GM19193 (cell line): Measurements from ENCODE around the gene PEX26.

ENCODE experiments used
- POLR2A ChIP-seq: IDR thresholded peaks from 4 replicates; pipeline ENCODE4 v1.6.1; 2011; ENCODE audit not compliant: insufficient read depth, insufficient read length; ENCODE audit errors: extremely low read depth

PEX26 gene

DNA sequence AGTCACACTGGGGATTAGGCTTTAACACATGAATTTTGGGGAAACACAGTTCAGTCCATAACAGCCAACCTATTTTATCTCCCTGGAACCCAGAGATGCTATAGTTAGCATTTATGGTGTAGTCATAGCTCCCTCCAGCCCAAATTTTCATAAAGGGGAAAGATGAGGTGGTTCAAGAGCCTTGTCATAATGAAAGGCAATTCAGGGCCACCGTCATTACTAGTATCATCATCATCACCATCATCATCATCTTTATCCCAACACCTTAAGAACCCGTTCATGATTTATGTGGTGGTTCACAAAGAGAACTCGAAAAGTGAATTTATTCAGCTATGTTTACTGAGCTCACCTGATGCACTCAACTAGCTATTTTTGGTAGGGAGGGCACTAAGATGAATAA is 30.4 kb downstream of the PEX26 start:
- TF ChIP-seq POLR2A, result no peak

GRCh38 chr22:18109410-18110193 is 31.8 kb downstream of the PEX26 start:
- TF ChIP-seq POLR2A, result no peak

- TF ChIP-seq POLR2A, result no peak
These were observed 32.6 kb downstream of the PEX26 start, which contains the start of gene TUBA8 for GRCh38 chr22:18110194-18110953. Gene TUBA8 (plus strand): TSS chr22:18110809. CDS start chr22:18110866, 57 bp downstream.

- TF ChIP-seq POLR2A, result no peak
These were observed 33.4 kb downstream of the PEX26 start for GRCh38 chr22:18110954-18111758.

- TF ChIP-seq POLR2A, result no peak
These were observed 34.1 kb downstream of the PEX26 start for GRCh38 chr22:18111759-18112330.

- no peak for TF ChIP-seq POLR2A
These were observed 34.6 kb downstream of the PEX26 start for GRCh38 chr22:18112440-18112839.

DNA sequence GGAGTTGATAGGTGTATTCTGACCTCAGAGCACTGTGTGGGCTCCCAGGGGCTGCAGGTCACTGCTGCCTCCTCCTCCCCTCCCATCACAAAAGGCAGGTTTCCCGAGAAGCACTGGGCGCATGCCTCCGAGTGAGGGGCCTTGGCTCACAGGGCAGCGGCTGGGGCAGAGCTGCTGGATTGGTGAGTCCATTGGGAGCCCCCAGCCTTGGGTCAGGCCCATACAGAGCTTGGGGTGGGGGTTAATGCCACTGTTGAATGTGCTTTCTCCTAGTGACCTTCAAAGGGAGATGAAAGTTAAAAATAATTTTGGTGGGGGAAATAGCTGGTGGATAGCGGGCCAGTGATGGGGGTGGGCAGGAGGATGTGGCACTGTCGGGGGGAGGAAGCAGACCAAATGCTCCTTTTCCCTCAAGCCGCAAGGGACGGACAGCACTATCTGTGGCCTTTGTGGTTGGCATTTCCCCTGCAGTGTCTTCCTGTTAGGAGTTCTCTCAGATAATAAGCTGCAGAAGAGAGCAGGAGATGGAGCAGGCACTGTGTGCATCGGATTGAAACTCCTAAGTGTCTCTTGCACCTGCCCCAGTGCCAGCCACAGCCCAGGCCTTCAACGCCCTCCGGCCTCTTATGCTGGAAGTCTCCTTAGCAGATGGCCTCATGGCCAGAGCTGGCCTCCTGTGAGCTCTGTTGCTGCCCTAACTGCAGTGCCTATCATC is 36.0 kb downstream of the PEX26 start:
- TF ChIP-seq POLR2A, result no peak

DNA sequence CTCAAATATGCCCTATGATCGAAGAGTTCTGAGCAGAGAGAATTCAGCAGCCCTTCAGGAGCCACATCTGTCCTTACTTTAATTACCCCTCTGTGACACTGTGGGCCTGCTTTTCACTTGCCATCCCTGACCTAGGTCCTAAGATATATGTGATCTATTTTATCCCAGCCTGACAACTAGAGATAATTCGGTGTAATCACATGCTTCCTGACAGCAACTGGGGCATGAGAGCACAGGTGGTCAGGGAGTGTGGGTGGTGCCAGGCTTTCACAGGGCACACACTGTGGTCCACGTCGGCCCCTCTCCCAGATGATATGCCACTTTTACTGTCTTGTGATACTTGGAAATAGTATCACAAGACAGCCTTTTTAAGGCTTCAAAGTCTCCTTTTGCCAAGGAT is 36.7 kb downstream of the PEX26 start:
- TF ChIP-seq POLR2A, result no peak

DNA sequence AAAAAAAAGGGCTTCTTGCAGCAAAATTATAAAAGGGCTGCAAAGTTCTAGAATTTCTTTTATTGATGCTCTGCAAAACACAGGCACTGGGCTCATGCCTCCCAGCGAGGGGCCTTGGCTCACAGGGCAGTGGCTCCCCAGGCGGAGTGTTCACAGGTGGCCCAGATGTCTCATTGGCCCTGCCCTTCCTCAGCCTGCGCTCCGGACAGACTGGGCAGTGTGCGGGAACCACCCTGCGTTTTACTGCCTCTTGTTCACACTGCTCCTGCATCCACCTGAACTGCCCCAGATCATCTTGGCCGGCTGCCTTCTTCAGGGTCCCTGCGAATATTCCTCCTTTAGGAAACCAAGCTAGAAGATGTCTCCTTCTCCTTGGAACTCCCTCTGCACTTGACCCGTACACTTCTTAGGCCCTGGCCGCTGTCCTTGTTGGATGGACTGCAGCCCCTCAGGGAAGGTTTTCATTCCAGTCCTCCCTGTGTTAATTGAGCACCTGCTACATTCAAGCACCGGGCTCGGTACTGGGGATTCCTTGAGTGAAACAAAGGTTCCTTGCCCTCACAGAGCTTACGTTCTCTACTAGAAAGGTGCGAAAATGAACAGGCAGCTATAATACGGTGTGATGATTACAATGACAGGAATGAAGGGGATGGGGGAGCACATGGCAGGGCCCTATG is 37.3 kb downstream of the PEX26 start:
- TF ChIP-seq POLR2A, result no peak

DNA sequence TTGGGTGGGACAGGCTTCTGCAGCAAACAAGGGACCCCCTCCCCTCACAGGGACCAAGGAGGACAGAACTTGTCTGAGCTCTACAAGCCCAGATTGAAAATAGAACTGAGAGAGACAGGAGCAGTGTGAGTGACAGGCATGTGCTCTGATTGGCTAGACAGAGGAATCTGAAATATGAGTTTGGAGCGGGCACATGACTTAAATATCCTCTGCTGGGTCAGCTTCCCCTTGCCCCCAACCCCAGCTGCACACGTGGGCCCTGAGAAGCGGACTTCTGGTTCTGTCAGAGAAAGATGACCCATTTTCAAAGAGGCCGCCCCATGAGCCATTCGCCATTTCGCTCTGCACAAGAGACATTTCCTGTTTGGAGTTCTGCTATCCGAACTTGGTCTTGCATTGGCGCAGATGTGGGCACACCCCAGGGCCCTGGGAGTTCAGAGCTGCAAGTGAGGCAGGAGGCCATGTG is 38.1 kb downstream of the PEX26 start:
- TF ChIP-seq POLR2A, result no peak

DNA sequence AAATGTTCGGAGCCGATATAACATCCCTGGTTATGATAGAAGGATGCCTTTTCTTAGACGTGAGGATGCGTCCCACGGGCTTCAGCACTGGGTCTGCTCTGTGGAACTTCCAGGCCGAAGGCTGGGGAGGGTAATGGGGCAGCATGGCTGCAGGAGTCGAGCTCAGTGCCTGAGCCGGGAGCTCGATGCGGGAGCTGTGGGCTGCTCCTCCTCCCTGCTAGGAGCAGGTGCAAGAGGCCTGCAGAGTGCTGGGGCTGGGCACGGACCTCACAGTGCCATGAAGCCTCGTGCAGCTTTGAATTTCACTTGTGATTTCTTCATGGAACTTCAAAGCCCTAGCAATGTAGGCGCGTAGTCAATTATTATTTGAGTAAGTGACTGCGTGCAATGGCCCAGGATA is 38.8 kb downstream of the PEX26 start:
- TF ChIP-seq POLR2A, result no peak

GRCh38 chr22:18118345-18118915 is 40.6 kb downstream of the PEX26 start:
- TF ChIP-seq POLR2A, result no peak

DNA sequence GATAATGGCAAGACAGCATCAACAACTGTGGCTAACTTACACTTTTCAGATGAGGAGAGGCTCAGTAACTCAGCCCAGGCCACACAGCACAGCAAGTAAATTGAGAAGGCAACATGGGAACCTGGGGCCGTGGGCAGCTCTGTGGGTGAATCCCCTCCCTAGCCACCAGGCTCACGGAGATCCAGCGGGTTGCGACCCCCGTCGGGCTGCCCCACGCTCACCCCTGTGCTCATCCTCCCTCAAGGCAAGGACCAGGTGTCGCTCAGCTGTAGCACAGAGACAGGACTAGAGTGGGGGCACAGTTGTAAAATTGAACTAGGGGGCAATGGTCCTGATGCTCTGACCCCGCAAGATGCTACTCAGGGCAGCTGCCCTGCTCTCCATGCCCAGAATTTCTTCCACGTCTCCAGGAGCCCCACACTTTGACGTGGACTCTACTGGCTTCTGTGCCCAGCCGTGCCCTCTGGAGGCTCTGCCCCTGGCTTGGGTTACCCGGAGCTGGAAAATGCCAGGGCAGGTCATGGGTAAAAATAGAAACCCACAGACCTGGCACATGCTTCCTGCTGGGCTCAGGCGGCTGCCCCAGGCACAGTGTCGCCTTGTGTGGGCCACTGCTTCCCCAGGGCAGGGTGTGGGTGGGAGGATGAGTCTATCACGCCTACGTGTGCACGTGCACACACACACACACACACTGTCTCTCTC is 41.8 kb downstream of the PEX26 start:
- no peak for TF ChIP-seq POLR2A
